HG02642 (cell line): ENCODE results near the gene UBN2.
"Not testable (repeated sequence)": the region's sequence is repeated elsewhere in the genome, so short reads cannot be mapped to it uniquely, and the experiment has no call there.

Source experiments
- ATAC-seq: cut with Tn5 transposase; IDR thresholded peaks from one replicate; pipeline ENCODE4 v1.9.1; 2021; ENCODE audit warnings: mild to moderate bottlenecking; ENCODE audit not compliant: unreplicated experiment, poor library complexity

UBN2 gene

GRCh38 chr7:139230774-139231512, at the start of gene UBN2:
UBN2 (plus strand) TSS chr7:139231237; CDS start chr7:139231485, 248 bp downstream.
- ATAC-seq: peak; percentile 98

- ATAC-seq: no peak
Observed at GRCh38 chr7:139181404-139181803, 49.6 kb upstream of the UBN2 start.

DNA sequence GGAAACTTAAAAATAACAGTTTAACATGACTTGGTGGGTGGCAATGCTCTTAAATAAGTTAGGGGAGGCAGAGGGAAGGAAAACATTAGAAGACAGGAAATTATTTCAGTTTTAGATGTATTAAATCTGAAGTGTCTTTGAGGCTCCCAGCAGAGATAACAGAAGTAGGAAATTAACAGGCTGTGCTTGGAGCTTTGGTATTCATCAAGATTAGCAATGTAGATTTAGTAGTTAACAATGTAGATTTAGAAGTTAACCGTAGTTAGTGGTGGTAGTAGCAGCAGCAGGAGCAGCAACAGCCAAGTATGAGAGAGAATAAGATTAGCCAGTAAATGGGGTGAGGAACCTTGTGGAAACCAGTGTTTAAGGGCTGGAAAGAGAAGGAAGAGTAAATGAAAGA, 48.7 kb upstream of the UBN2 start:
- ATAC-seq: no peak

DNA sequence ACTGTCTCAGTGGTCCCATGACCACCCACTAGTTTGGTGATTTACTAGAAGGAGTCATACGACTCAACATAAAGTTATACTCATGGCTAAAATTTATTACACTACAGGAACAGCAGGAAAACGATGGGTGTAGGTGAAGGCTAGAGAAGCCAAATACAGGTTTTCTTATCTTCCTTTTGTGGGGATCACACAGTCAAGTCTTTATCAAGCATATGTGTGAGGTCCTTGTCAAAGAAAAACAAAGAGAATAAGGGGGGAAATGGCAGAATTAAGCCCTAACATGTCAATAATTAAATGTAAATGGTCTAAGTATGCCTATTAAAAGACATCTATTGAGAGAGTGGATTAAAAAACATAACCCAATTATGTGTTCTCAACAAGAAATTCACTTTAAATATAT, 47.8 kb upstream of the UBN2 start:
- ATAC-seq: no peak

GRCh38 chr7:139183878-139184338, 47.1 kb upstream of the UBN2 start:
- no peak for ATAC-seq

DNA sequence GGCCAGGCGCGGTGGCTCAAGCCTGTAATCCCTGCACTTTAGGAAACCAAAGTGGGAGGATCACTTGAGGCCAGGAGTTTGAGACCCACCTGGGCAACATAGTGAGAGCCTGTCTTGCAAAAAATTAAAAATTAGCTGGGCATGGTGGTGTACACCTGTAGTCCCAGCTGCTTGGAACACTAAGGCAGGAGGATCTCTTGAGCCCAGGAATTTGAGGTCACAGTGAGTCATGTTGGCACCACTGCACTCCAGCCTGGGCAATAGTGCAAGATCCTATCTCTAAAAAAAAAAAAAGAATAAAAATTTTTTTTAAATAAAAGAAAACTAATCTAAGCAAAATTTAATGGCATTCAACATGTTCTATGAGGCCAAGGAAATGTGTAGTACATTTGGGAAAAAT, 44.9 kb upstream of the UBN2 start:
- no peak for ATAC-seq

DNA sequence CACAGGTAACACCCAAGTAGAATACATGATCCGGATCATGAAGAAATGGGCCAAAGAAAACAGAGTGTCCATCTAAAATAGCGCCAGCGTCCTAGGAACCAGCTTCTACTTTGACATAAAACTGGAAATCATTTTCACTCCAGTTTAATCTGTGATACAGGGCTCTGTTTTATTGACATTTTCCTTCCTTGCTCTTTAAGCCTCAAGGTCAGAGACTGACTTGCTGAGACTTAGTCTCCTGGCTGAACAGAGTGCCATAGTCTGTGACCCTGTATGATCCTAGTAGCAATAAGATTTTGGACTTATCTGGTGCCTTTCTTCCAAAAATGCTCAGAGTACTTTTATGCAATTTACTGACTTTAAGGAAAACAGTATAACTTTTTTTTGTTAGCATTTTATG, 41.7 kb upstream of the UBN2 start:
- ATAC-seq: no peak

DNA sequence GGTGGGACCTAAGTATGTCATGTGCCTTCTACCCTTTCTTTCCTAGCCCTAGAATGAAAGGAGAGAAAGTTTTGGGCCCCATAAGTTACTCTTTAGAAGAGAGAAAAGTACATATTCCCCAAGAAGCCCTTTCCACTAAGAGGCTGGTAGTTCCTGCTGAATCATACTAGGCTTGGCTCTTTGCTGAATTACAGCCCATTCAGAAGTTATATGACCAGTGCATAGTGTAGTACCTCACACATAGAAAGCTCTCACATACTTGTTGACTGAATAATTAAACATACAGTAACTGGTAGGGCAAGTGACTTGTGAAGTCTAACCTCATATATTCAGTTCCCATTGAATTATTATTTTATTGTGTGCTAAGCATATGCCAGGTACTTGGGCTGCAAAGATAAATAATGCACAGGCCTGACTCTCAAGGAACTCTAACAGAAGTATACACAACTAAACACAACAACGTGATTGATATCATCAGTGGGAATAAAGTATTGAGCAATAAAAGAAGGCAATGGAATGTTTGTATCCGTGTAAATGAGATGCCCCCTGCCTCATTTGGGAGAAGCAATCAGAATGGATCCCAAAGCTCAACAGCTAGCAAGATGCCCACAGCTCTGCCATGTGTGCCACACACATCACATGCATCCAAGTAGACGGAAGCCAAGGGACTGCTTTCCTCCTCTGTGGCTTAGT, 38.9 kb upstream of the UBN2 start:
- no peak for ATAC-seq

- ATAC-seq: no peak
Observed at GRCh38 chr7:139200382-139200781, 30.7 kb upstream of the UBN2 start.

- ATAC-seq: no peak
Observed at GRCh38 chr7:139203992-139204391, 27.0 kb upstream of the UBN2 start.

GRCh38 chr7:139205843-139206242, 25.2 kb upstream of the UBN2 start:
- no peak for ATAC-seq

GRCh38 chr7:139212133-139212532, 18.9 kb upstream of the UBN2 start:
- no peak for ATAC-seq

GRCh38 chr7:139213489-139213888, 17.5 kb upstream of the UBN2 start:
- ATAC-seq: not testable (repeated sequence)

DNA sequence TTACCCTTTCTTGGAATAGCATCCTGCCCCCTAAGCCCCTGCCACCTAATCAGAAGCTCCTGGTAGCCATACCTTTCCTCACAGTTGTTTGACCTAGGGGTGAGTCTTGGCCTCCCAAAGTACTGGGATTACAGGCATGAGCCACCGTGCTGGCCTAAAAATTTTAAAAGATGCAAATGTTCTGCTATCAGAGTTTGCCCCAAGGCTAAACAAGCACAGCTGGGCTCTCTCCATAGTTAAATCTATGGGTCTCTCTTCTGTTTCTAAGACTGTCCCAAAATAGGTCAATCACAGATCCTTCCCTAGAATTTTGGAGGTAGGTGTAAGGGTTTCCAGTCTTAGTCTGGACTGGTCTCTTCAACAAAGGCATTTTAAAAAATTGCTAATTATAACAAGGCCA, 12.9 kb upstream of the UBN2 start:
- no peak for ATAC-seq

DNA sequence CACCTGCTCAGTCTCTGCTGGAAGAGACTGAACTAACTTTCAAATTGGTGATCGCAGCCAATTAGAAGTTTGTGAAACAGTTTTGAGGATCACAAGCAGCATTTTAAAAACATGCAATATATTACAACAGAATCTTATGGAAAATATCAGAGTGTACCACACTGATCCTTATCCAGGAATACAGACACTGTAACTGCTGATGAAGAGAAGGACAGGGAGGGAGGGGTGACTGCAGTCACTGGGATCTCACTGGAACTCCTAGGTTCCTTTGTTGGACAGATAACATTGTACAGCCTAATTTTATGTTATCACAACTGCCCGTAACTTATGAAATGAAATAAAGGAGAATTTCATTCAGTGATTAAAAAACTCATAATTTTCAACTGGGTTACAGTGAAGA, 6.8 kb upstream of the UBN2 start:
- no peak for ATAC-seq

GRCh38 chr7:139224836-139225235, 6.2 kb upstream of the UBN2 start:
- not testable (repeated sequence) for ATAC-seq

DNA sequence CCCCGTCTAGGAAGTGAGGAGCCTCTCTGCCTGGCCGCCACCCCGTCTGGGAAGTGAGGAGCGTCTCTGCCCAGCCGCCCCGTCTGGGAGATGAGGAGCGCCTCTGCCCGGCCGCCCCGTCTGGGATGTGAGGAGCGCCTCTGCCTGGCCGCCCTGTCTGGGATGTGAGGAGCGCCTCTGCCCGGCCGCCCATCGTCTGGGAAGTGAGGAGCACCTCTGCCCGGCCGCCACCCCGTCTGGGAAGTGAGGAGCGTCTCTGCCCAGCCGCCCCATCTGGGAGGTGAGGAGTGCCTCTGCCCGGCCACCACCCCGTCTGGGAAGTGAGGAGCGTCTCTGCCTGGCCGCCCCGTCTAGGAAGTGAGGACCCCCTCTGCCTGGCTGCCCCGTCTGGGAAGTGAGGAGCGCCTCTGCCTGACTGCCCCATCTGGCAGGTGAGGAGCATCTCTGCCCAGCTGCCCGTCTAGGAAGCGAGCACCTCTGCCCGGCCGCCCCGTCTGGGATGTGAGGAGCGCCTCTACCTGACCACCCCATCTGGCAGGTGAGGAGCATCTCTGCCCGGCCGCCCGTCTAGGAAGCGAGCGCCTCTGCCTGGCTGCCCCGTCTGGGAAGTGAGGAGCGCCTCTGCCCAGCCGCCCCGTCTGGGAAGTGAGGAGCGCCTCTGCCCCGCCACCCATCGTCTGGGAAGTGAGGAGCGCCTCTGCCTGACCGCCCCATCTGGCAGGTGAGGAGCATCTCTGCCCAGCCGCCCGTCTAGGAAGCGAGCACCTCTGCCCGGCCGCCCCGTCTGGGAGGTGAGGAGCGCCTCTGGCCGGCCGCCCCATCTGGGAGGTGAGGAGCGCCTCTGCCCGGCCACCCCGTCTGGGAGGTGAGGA, 5.5 kb upstream of the UBN2 start:
- ATAC-seq: not testable (repeated sequence)

DNA sequence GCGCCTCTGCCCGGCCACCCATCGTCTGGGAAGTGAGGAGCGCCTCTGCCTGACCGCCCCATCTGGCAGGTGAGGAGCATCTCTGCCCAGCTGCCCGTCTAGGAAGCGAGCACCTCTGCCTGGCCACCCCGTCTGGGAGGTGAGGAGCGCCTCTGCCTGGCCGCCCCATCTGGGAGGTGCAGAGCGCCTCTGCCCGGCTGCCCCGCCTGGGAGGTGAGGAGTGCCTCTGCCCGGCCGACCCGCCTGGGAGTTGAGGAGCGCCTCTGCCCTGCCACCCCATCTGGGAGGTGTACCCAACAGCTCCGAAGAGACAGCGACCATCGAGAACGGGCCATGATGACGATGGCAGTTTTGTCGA, 4.9 kb upstream of the UBN2 start:
- ATAC-seq: not testable (repeated sequence)

DNA sequence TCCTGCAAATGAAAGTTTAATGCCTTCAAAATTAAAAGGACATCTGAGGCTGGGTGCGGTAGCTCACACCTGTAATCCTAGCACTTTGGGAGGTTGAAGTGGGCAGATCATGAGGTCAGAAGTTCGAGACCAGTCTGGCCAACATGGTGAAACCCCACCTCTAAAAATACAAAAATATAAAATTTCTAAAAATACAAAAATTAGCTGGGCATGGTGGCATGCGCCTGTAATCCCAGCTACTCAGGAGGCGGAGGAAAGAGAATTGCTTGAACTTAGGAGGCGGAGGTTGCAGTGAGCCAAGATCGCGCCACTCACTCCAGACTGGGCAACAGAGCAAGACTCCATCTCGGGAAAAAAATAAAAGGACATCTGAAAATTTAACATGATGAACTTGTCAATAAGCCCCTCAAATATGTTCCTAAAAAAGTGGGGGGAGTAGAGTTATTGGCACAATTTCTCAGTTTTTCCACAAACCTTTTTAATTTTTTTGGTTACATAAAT, 4.0 kb upstream of the UBN2 start:
- ATAC-seq: not testable (repeated sequence)

GRCh38 chr7:139230023-139230422, 1.0 kb upstream of the UBN2 start:
- ATAC-seq: no peak

- ATAC-seq: no peak
Observed at GRCh38 chr7:139230484-139230773, 608 bp upstream of the UBN2 start.
